ENCODE measurements around the gene CACNA1I.

The CACNA1I gene

GRCh38 chr22:39535831-39536449 lies 34.6 kb upstream of the CACNA1I start:
- no peak for DNase-seq (ENCODE audit: low read depth)

- DNase-seq (ENCODE audit: low read depth), result no peak
Measured at GRCh38 chr22:39536711-39537110, 33.8 kb upstream of the CACNA1I start.

- no peak for DNase-seq (ENCODE audit: low read depth)
Measured at GRCh38 chr22:39537975-39538374, 32.6 kb upstream of the CACNA1I start.

GRCh38 chr22:39543095-39543494 lies 27.5 kb upstream of the CACNA1I start:
- no peak for DNase-seq (ENCODE audit: low read depth)

GRCh38 chr22:39545386-39546365 lies 24.9 kb upstream of the CACNA1I start:
- DNase-seq (ENCODE audit: low read depth), result no peak

- no peak for DNase-seq (ENCODE audit: low read depth)
Measured at GRCh38 chr22:39546889-39547586, 23.5 kb upstream of the CACNA1I start.

GRCh38 chr22:39547587-39547947 lies 23.0 kb upstream of the CACNA1I start:
- no peak for DNase-seq (ENCODE audit: low read depth)

GRCh38 chr22:39553429-39553828 lies 17.1 kb upstream of the CACNA1I start:
- DNase-seq (ENCODE audit: low read depth), result no peak

- DNase-seq (ENCODE audit: low read depth), result no peak
Measured at GRCh38 chr22:39554151-39554550, 16.4 kb upstream of the CACNA1I start.

- DNase-seq (ENCODE audit: low read depth), result no peak
Measured at GRCh38 chr22:39556970-39557841, 13.3 kb upstream of the CACNA1I start.

GRCh38 chr22:39558254-39558727 lies 12.3 kb upstream of the CACNA1I start:
- no peak for DNase-seq (ENCODE audit: low read depth)

- DNase-seq (ENCODE audit: low read depth), result no peak
Measured at GRCh38 chr22:39558950-39559349, 11.6 kb upstream of the CACNA1I start.

GRCh38 chr22:39559456-39560105 lies 11.0 kb upstream of the CACNA1I start:
- DNase-seq (ENCODE audit: low read depth), result no peak

- no peak for DNase-seq (ENCODE audit: low read depth)
Measured at GRCh38 chr22:39560127-39560526, 10.4 kb upstream of the CACNA1I start.

- no peak for DNase-seq (ENCODE audit: low read depth)
Measured at GRCh38 chr22:39562839-39563489, 7.6 kb upstream of the CACNA1I start.

- DNase-seq (ENCODE audit: low read depth), result no peak
Measured at GRCh38 chr22:39563571-39564428, 6.8 kb upstream of the CACNA1I start.

GRCh38 chr22:39565414-39565944 lies 5.1 kb upstream of the CACNA1I start:
- DNase-seq (ENCODE audit: low read depth), result no peak

- no peak for DNase-seq (ENCODE audit: low read depth)
Measured at GRCh38 chr22:39567135-39567946, 3.2 kb upstream of the CACNA1I start.
